Activated T-cell treated with anti-CD3 and anti-CD28 coated beads, Interleukin-2, amount 50 U/mL, for 24 hours (primary cell): ENCODE results near the gene KDM4B.

ENCODE experiments used
- DNase-seq: peaks from one replicate; pipeline ENCODE4 v3.0.0-alpha.2; 2020
- H3K27ac Mint-ChIP-seq: 2 replicates; pipeline ENCODE4 v1.8.0; 2020; ENCODE audit warnings: mild to moderate bottlenecking, mixed read lengths
- H3K27me3 Mint-ChIP-seq: 2 replicates; pipeline ENCODE4 v1.8.0; 2020; ENCODE audit warnings: mixed read lengths
- H3K36me3 Mint-ChIP-seq: 2 replicates; pipeline ENCODE4 v1.8.0; 2020; ENCODE audit warnings: low read depth, mixed read lengths
- H3K4me1 Mint-ChIP-seq: 2 replicates; pipeline ENCODE4 v1.8.0; 2020; ENCODE audit warnings: low read depth, mixed read lengths
- H3K4me3 Mint-ChIP-seq: 2 replicates; pipeline ENCODE4 v1.8.0; 2020; ENCODE audit warnings: mild to moderate bottlenecking, moderate library complexity, mixed read lengths
- H3K9me3 Mint-ChIP-seq: 2 replicates; pipeline ENCODE4 v1.8.0; 2020; ENCODE audit warnings: mixed read lengths

Gene KDM4B

DNA sequence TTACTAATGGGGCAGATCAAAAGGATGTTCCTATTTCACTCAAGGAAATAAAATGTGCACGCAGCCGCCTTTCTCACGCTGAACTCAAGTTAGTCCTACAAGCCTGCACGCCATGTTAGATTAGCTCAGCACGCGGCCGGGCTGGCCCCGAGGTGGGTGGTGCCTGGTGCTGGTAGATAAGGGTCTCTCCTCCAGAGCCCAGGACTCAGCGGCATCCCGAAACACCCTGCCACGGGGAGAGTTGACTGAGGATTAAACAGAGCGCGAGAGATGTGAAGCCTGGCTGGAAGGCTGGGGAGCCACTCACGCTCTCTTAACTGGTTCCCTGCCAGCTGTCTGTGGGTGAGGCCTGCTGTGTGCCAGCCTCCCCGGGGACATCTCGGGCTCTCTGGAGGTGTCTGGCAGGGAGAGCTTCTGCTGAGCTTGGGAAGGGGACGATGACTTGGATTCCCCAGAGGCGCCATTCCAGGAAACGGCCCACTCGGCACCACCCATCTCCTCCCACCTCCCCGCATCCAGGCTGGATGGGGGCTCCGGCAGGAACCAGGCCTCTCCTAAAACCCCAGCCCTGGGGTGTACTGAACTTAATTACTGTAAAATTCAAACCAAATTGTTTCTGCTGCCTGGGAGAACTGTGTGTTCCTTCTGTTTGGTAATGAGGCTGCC is 122.2 kb downstream of the KDM4B start:
- Mint-ChIP-seq H3K4me1 (no peaks in the 10 kb centered on the region), H3K27me3 (no peaks in the 10 kb centered on the region), H3K36me3 (peaks cover 19% of the 10 kb centered on the region), H3K9me3 (no peaks in the 10 kb centered on the region), H3K27ac (no peak overlapping the region), H3K4me3 (no peak overlapping the region)
- DNase-seq, result no peak

DNA sequence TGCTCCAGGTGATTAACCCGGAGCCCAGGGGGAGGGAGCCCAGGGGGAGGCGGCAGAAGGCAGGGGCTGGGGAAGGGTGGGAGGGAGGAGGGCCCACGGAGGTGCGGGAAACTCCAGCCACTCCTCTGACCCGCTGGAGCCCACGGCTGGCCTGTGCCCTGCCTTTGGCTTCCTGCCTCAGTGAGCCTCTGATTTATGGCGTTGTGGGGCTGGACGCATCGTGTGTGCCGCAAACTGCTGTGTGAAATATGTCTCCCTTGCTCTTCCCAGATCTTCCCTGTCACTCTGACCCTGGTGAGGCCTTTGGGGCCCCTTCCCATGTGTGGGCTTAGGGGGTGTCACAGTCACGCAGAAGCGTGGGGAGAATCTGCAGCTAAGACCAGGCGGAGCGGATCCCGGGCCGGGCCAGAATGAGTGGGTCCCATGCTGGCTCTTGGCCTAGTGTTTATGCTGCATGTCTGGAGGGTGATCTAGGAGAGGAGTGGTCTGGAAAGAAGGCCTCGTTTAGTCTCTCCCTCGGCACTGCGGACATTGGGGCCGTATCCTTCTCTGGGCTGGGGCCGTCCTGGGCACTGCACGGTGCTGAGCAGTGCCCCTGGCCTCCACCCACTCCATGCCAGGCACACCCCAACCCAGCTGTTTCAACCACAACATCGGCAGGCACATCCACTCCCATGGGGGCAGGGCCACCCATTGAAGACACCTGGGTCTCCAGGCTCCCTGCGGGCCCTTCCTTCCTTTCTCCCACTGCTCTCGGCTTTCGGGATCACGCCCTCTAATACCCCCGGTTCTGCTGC is 123.0 kb downstream of the KDM4B start:
- Mint-ChIP-seq H3K4me3 (no peak overlapping the region), H3K4me1 (no peaks in the 10 kb centered on the region), H3K27ac (no peak overlapping the region), H3K36me3 (peaks cover 22% of the 10 kb centered on the region), H3K9me3 (peaks cover 2% of the 10 kb centered on the region), H3K27me3 (no peaks in the 10 kb centered on the region)
- DNase-seq, result no peak

DNA sequence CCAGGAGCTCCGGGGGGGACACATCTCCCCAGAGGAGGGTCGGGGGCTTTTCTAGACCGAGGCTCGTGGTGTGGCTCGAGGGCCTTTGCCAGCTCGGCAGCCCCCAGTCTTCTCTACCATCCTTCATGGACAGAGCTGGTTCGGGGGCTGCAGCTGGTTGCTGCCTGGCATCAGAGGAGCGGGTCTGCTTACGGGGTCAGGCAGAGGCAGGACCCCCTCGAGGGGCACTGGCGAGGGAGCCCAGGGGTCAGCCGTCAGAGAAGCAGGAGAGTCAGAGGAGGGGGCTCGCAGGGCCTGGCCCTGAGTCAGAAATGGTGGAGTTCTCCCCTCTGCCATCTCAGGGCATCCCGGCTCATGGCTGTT is 123.5 kb downstream of the KDM4B start:
- Mint-ChIP-seq H3K27ac (no peak overlapping the region), H3K36me3 (peaks cover 23% of the 10 kb centered on the region), H3K9me3 (peaks cover 2% of the 10 kb centered on the region), H3K4me1 (no peaks in the 10 kb centered on the region), H3K27me3 (no peaks in the 10 kb centered on the region), H3K4me3 (no peak overlapping the region)
- no peak for DNase-seq

DNA sequence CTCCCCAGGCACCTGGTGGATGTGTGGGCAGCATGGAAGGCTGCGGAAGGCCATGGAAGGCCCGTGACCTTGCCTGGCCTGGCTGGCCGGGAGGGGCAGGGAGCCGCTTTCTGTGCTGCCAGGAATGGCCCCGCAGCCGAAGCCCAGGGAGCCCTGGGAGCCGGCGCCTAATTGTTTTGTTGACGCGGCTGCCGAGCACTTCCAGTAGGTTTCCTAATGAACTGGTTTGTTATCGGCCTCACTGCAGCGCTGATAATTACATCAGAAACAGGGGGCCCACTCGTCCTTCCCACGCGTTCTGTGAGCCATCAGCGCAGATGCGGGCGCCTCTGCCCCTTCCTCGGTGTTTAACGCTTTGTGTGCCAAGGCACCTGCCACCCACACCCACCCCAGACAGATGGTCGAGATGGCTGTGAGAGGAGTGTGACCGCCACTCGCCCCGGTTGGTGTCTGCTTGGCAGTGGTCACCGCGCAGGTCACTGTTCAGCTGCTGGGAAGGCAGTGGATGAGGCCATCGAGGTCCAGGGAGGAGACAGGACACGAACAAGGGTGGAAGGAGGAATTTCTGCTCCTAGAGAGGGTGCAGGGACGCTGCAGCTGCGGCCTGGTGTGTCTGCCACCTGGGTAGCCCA is 124.5 kb downstream of the KDM4B start:
- Mint-ChIP-seq H3K36me3 (peaks cover 31% of the 10 kb centered on the region), H3K27me3 (no peaks in the 10 kb centered on the region), H3K27ac (no peak overlapping the region), H3K9me3 (peaks cover 7% of the 10 kb centered on the region), H3K4me3 (no peak overlapping the region), H3K4me1 (no peaks in the 10 kb centered on the region)
- no peak for DNase-seq

DNA sequence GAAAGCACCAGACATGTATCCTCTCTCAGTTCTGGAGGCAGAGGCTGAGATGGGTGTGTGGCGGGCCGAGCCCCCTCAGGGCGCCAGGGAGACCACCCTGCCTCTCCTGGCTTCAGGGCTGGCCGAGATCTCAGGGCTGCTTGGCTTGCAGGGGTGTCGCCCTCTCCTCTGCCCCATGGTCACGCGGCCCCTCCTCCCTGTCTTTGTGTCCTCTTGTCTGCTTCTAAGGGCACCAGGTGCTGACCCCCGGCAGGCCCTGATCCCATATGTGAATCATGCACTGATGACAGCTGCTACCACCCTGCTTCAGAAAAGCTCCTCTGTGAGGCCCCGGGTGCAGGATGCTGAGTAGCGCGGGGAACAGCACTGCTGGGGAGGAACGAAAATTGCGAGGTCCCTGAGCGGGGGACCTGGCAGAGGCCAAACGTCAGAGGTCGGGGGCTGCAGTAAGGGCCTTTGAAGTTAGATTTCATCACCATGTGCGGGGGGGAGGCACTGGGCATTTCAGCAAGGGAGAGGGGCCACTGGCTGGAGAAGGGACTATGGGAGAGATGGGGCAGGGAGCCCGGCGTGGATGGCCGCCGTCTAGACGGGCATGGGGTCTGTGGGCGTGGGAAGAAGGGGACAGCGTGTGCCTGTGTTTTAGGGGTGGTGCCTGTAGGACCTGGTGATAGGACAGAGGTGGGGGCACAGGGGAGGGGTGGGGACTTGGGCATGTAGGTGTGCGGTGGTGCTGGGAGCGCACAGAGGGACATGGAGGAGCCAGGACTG is 125.2 kb downstream of the KDM4B start:
- peaks cover 32% of the 10 kb centered on the region for H3K36me3 Mint-ChIP-seq
- no peaks in the 10 kb centered on the region for H3K27me3 Mint-ChIP-seq
- DNase-seq, result no peak
- no peak overlapping the region for H3K27ac Mint-ChIP-seq
- H3K4me1 Mint-ChIP-seq, result no peaks in the 10 kb centered on the region
- H3K4me3 Mint-ChIP-seq, result no peak overlapping the region
- H3K9me3 Mint-ChIP-seq, result peaks cover 14% of the 10 kb centered on the region

DNA sequence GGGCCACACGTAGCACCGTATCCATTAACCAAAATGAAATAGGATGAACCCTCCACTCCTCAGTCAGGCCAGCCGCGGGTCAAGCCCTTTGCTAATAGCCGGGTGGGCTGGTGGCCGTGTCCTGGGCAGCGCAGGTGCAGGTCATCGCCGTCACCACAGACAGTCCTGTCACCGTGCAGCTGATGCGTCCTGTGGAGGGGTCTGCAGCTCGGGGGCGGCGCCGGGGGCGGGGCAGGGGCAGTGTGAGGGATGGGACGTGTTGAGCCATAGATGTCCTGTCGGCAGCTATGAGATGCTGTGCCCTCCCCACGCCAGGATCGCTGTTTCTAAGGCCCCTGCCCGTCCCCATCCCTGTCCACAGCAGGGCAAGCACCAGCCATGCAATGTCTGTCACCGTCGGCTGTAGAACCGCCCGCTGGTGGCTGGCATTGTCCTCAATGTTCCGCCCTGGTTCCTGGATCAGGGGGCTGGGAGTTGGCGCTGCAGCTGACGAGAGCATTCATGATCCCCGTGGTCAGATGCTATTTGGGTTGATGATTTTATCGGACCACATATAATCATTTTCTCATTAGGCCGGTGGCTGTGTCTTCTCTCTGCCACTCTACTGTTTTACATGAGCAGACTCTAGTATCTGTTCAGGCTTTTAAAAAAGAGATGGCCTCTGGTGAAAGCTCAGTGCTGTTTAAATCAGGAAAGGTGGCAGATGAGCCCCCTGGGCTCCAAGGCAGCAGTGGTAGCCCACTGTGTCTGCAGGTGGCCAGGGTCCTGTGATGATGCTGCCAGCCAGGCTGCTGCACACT is 126.1 kb downstream of the KDM4B start:
- H3K36me3 Mint-ChIP-seq, result peaks cover 37% of the 10 kb centered on the region
- H3K27ac Mint-ChIP-seq, result no peak overlapping the region
- no peaks in the 10 kb centered on the region for H3K4me1 Mint-ChIP-seq
- no peak overlapping the region for H3K4me3 Mint-ChIP-seq
- peaks cover 18% of the 10 kb centered on the region for H3K9me3 Mint-ChIP-seq
- no peaks in the 10 kb centered on the region for H3K27me3 Mint-ChIP-seq
- DNase-seq, result no peak

DNA sequence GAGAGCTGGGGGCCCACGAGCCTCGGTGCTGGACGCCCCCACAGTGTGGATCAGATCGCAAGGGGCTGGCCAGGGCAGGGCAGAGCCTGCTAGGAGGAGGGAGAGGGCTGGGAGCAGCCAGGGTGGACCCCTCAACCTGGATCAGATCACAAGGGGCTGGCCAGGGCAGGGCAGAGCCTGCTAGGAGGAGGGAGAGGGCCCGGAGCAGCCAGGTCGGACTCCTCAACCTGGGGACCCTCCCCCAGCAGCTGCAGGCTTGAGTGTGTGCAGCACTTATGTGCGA is 126.6 kb downstream of the KDM4B start:
- peaks cover 22% of the 10 kb centered on the region for H3K9me3 Mint-ChIP-seq
- peaks cover 43% of the 10 kb centered on the region for H3K36me3 Mint-ChIP-seq
- DNase-seq, result no peak
- H3K4me3 Mint-ChIP-seq, result no peak overlapping the region
- no peaks in the 10 kb centered on the region for H3K4me1 Mint-ChIP-seq
- no peak overlapping the region for H3K27ac Mint-ChIP-seq
- no peaks in the 10 kb centered on the region for H3K27me3 Mint-ChIP-seq

DNA sequence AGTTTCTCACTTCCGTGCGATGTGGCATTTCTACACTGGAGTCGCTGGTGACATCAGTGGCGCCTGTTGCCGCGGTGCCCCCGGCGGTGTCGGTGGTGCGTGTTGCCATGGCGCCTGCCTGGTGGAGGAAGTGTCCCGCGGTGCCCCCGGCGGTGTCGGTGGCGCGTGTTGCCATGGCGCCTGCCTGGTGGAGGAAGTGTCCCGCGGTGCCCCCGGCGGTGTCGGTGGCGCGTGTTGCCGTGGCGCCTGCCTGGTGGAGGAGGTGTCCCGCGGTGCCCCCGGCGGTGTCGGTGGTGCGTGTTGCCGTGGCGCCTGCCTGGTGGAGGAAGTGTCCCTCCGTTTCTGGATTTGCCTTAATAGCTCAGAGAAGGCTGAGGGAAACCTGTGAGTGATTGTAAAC is 127.6 kb downstream of the KDM4B start:
- Mint-ChIP-seq H3K27ac (no peak overlapping the region), H3K36me3 (peaks cover 49% of the 10 kb centered on the region), H3K4me1 (no peaks in the 10 kb centered on the region), H3K9me3 (peaks cover 22% of the 10 kb centered on the region), H3K27me3 (no peaks in the 10 kb centered on the region), H3K4me3 (no peak overlapping the region)
- no peak for DNase-seq

DNA sequence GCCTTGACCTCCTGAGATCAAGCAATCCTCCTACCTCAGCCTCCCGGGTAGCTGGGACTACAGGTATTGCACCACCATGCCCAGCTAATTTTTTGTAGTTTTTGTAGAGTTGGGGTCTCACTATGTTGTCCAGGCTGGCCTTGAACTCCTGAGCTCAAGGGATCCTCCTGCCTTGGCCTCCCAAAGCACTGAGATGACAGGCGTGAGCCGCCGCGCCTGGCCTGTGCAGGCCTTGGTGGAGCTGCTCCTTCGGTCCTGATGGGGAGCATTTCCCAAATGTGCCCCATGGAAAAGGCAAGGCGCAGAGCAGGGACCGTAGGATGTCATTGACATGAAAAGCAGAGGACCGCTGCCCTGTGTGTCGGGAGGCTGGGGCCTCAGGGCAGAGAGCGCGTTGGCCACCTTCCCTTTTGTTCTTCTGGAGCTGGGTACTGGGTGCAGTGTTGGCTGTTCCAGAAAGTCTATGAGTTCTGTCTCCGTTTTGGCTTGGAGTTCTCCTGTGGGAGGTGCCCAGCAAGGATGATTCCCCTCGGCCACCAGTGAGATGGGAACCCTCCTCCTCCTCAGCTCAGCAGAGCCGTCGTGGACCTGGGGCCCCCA is 128.5 kb downstream of the KDM4B start:
- Mint-ChIP-seq H3K4me3 (no peak overlapping the region), H3K27ac (no peak overlapping the region), H3K36me3 (peaks cover 47% of the 10 kb centered on the region), H3K9me3 (peaks cover 22% of the 10 kb centered on the region), H3K27me3 (no peaks in the 10 kb centered on the region), H3K4me1 (no peaks in the 10 kb centered on the region)
- DNase-seq, result no peak

DNA sequence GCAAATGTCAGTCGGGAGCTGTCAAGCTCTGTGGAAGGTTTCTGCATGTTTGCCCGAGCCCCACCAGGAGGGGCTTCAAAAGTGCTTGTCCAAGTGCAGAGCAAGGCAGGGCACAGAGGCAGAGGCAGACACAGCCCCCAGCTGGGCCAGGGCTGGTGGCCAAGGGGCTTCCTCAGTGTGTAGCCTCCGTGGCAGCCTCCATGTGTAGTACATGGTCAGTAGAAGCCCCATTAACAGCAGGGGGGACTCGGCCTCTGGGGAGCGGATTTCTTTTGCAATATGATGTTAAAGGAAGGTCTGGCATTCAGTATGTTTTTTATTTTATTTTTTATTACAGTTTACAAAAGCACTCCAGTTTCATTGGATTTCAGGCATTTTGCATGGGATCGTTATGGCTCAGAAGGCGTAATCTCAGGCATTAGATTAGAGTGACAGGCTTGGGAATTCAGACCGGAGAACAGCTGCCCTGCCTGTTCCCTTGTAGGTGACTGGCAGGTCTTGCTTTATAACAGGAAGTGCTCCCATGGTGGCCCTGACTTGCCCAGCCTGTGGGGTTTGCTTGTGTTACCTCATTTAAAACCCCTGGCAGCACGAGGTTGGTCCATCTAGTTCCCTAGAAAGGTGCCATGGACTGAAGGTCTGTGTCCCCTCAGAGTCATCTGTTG is 129.2 kb downstream of the KDM4B start:
- Mint-ChIP-seq H3K4me3 (no peak overlapping the region), H3K27ac (no peak overlapping the region), H3K27me3 (no peaks in the 10 kb centered on the region), H3K36me3 (peaks cover 47% of the 10 kb centered on the region), H3K4me1 (no peaks in the 10 kb centered on the region), H3K9me3 (peaks cover 22% of the 10 kb centered on the region)
- DNase-seq, result no peak

DNA sequence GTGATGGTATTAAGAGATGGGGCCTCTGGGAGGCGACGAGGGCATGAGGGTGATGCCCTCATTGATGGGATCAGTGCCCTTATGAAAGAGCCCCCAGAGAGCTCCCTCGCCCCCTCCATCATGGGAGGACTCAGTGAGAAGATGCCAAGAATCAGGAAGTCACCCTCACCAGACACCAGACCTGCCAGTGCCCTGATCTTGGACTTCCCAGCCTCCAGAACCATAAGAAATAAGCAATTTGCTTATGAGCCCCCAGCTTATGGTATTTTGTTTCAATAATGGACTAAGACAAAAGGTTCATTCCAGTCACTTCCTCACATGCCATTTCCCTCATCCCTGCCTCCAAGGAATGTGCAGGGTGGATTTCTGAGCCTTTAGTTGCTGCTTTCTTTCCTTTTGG is 129.7 kb downstream of the KDM4B start:
- no peak for DNase-seq
- Mint-ChIP-seq H3K9me3 (peaks cover 22% of the 10 kb centered on the region), H3K36me3 (peaks cover 47% of the 10 kb centered on the region), H3K4me1 (no peaks in the 10 kb centered on the region), H3K27ac (no peak overlapping the region), H3K4me3 (no peak overlapping the region), H3K27me3 (no peaks in the 10 kb centered on the region)

DNA sequence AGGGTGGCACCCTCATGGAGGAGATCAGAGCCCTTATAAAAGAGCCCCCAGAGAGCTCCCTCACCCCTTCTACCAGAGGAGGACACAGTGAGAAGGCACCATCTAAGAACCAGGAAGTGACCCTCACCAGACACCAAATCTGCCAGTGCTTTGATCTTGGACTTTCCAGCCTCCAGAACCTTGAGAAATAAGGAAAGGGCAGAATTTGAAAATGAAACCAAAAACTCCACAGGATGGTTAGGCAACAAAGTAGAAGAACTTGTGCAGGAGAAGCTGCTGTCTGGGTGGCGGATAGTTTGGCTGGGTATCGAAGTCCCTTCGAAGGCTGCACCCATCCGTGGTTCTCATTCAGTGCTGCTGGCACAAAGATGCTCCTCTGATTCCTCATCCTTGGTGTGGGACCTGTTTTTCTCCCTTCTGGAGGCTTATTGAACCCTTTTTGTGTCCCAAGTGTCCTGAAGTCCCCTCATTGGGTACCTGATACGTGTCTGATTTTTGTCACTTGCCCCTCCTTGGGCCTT is 130.8 kb downstream of the KDM4B start:
- Mint-ChIP-seq H3K4me3 (no peak overlapping the region), H3K36me3 (peaks cover 47% of the 10 kb centered on the region), H3K27me3 (no peaks in the 10 kb centered on the region), H3K9me3 (peaks cover 22% of the 10 kb centered on the region), H3K27ac (no peak overlapping the region), H3K4me1 (no peaks in the 10 kb centered on the region)
- no peak for DNase-seq

DNA sequence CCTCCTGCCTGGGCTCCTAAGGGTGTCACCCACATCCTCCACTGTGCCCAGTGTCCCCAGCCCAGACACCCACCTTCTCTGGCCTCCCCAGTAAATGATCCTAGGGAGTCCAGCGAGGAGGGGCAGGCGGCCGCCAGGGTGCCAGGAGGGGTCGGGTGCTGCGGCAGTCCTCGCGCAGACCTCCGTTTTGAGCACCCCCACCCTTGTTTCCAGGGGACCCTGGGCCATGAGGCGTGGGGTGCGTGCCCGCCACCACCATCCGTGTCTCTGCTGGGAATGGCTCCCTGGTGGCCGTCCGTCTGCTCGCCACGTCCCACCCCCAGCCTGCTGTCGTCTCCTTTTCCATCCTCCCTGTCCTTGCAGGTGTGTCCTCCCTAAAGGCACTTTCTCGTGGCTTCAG is 133.0 kb downstream of the KDM4B start:
- no peak overlapping the region for H3K4me3 Mint-ChIP-seq
- H3K27ac Mint-ChIP-seq, result no peak overlapping the region
- no peak for DNase-seq
- no peaks in the 10 kb centered on the region for H3K4me1 Mint-ChIP-seq
- H3K36me3 Mint-ChIP-seq, result peaks cover 43% of the 10 kb centered on the region
- H3K9me3 Mint-ChIP-seq, result peaks cover 20% of the 10 kb centered on the region
- no peaks in the 10 kb centered on the region for H3K27me3 Mint-ChIP-seq
